Measurements from ENCODE around the gene PAX8. TPM values are rescaled to one million over a fixed set of nuclear protein-coding genes. Genes with fewer than 3 reads are reported as not detected.

The PAX8 gene
- total and polyA plus RNA-seq, 2 of the 13 experiments (the other 11 are each of a cell fraction or from before 2014, with no cell fraction given) = 1.5 to 8.8 TPM

DNA sequence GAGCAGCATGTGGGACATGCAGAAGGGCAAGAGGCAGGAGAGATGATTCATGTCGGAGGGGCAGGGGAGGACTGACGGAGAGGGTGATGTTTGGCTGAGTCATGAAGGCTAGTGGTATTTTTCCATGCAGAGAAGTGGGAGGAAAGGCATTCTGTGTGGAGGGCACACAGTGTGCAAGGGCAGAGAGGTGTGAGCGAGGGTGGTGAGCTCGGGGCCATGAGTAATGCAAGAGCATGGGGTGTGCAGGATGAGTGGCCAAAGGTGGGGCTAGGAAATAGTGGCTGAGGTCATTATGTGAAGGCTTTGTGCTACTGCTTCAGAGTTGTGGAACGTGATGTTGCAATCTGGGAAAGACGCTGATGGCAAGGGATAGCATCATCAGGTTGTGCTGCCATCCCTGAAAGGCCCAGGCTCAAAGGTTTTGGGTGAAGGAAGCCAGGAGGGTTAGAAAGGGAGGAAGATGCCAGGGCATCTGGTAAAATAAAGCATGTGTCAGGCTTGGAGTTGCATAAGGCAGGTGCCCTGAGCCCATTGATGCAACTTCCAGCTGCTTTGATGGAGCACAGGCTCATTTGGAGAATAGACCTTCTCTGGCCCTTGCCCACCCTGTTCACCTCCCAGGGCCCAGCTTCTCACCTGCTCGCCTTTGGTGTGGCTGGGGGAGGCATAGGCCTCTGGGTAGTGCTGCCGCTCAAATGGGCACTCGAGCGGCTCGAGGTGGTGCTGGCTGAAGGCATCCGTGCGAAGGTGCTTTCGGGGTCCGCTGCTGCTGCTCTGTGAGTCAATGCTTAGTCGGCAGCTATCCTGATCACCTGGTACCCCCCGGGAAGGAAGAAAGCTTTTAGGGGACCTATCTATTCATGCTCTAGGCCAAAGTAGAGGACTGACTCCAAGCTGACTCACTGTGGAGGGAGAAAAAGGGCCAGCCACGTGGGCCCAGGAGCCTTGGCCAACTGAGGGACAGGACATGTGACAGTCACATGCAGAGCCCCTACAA, 37.5 kb downstream of the PAX8 start (continued):
- TF ChIP-seq, protein P1, sequence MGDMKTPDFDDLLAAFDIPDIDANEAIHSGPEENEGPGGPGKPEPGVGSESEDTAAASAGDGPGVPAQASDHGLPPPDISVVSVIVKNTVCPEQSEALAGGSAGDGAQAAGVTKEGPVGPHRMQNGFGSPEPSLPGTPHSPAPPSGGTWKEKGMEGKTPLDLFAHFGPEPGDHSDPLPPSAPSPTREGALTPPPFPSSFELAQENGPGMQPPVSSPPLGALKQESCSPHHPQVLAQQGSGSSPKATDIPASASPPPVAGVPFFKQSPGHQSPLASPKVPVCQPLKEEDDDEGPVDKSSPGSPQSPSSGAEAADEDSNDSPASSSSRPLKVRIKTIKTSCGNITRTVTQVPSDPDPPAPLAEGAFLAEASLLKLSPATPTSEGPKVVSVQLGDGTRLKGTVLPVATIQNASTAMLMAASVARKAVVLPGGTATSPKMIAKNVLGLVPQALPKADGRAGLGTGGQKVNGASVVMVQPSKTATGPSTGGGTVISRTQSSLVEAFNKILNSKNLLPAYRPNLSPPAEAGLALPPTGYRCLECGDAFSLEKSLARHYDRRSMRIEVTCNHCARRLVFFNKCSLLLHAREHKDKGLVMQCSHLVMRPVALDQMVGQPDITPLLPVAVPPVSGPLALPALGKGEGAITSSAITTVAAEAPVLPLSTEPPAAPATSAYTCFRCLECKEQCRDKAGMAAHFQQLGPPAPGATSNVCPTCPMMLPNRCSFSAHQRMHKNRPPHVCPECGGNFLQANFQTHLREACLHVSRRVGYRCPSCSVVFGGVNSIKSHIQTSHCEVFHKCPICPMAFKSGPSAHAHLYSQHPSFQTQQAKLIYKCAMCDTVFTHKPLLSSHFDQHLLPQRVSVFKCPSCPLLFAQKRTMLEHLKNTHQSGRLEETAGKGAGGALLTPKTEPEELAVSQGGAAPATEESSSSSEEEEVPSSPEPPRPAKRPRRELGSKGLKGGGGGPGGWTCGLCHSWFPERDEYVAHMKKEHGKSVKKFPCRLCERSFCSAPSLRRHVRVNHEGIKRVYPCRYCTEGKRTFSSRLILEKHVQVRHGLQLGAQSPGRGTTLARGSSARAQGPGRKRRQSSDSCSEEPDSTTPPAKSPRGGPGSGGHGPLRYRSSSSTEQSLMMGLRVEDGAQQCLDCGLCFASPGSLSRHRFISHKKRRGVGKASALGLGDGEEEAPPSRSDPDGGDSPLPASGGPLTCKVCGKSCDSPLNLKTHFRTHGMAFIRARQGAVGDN (CRISPR knock-in tag; IDR thresholded peaks at IDR 0.05) = peak; percentile 53
- TF ChIP-seq ZNF614 (CRISPR knock-in tag; IDR thresholded peaks at IDR 0.05; ENCODE audit: borderline replicate concordance) = peak; percentile 16; the same call in 1 of the 2 replicates
- TF ChIP-seq SOX5 (CRISPR knock-in tag; IDR thresholded peaks at IDR 0.05; ENCODE audit: borderline replicate concordance) = peak; percentile 57; the same call in 1 of the 2 replicates
- TF ChIP-seq FOXK2 (IDR thresholded peaks at IDR 0.05) = peak; percentile 34; the same call in 1 of the 2 replicates
- TF ChIP-seq HOXD1 (CRISPR knock-in tag; IDR thresholded peaks at IDR 0.05) = no peak
- peak; percentile 67; the same call in 1 of the 2 replicates for TF ChIP-seq ZNF605 (CRISPR knock-in tag; IDR thresholded peaks at IDR 0.05)
- TF ChIP-seq GATAD2A (CRISPR knock-in tag; IDR thresholded peaks at IDR 0.05) = peak; percentile 65
- TF ChIP-seq, protein P2, sequence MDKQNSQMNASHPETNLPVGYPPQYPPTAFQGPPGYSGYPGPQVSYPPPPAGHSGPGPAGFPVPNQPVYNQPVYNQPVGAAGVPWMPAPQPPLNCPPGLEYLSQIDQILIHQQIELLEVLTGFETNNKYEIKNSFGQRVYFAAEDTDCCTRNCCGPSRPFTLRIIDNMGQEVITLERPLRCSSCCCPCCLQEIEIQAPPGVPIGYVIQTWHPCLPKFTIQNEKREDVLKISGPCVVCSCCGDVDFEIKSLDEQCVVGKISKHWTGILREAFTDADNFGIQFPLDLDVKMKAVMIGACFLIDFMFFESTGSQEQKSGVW (CRISPR knock-in tag; IDR thresholded peaks at IDR 0.05; ENCODE audit: borderline replicate concordance) = no peak
- TF ChIP-seq MAFK (conservative IDR thresholded peaks at IDR 0.05 in 1 of 2, IDR thresholded peaks at IDR 0.05 in 1 of 2; ENCODE audit: low read length in 2 of 2) = peak; percentile 75 to 93
- TF ChIP-seq, protein P3, sequence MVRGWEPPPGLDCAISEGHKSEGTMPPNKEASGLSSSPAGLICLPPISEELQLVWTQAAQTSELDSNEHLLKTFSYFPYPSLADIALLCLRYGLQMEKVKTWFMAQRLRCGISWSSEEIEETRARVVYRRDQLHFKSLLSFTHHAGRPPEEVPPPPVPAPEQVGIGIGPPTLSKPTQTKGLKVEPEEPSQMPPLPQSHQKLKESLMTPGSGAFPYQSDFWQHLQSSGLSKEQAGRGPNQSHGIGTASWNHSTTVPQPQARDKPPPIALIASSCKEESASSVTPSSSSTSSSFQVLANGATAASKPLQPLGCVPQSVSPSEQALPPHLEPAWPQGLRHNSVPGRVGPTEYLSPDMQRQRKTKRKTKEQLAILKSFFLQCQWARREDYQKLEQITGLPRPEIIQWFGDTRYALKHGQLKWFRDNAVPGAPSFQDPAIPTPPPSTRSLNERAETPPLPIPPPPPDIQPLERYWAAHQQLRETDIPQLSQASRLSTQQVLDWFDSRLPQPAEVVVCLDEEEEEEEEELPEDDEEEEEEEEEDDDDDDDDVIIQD (CRISPR knock-in tag; IDR thresholded peaks at IDR 0.05; ENCODE audit: low read depth) = peak; percentile 68
- peak; percentile 76; the same call in 1 of the 2 replicates for TF ChIP-seq CBX5 (CRISPR knock-in tag; IDR thresholded peaks at IDR 0.05; ENCODE audit: borderline replicate concordance)
- TF ChIP-seq, protein P4, sequence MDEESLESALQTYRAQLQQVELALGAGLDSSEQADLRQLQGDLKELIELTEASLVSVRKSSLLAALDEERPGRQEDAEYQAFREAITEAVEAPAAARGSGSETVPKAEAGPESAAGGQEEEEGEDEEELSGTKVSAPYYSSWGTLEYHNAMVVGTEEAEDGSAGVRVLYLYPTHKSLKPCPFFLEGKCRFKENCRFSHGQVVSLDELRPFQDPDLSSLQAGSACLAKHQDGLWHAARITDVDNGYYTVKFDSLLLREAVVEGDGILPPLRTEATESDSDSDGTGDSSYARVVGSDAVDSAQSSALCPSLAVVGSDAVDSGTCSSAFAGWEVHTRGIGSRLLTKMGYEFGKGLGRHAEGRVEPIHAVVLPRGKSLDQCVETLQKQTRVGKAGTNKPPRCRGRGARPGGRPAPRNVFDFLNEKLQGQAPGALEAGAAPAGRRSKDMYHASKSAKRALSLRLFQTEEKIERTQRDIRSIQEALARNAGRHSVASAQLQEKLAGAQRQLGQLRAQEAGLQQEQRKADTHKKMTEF (CRISPR knock-in tag; IDR thresholded peaks at IDR 0.05) = 0 out of 2 replicates have a peak, but pooled peaks have one; percentile 46
- TF ChIP-seq, protein P5, sequence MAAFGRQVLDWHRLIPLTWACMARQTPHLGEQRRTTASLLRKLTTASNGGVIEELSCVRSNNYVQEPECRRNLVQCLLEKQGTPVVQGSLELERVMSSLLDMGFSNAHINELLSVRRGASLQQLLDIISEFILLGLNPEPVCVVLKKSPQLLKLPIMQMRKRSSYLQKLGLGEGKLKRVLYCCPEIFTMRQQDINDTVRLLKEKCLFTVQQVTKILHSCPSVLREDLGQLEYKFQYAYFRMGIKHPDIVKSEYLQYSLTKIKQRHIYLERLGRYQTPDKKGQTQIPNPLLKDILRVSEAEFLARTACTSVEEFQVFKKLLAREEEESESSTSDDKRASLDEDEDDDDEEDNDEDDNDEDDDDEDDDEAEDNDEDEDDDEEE (CRISPR knock-in tag; IDR thresholded peaks at IDR 0.05) = no peak
- no peak for TF ChIP-seq EEA1 (CRISPR knock-in tag; IDR thresholded peaks at IDR 0.05; ENCODE audit: borderline replicate concordance)
- TF ChIP-seq, protein P6, sequence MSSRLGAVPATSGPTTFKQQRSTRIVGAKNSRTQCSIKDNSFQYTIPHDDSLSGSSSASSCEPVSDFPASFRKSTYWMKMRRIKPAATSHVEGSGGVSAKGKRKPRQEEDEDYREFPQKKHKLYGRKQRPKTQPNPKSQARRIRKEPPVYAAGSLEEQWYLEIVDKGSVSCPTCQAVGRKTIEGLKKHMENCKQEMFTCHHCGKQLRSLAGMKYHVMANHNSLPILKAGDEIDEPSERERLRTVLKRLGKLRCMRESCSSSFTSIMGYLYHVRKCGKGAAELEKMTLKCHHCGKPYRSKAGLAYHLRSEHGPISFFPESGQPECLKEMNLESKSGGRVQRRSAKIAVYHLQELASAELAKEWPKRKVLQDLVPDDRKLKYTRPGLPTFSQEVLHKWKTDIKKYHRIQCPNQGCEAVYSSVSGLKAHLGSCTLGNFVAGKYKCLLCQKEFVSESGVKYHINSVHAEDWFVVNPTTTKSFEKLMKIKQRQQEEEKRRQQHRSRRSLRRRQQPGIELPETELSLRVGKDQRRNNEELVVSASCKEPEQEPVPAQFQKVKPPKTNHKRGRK (CRISPR knock-in tag; IDR thresholded peaks at IDR 0.05) = no peak
- TF ChIP-seq, protein P7, sequence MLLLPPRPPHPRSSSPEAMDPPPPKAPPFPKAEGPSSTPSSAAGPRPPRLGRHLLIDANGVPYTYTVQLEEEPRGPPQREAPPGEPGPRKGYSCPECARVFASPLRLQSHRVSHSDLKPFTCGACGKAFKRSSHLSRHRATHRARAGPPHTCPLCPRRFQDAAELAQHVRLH (CRISPR knock-in tag; IDR thresholded peaks at IDR 0.05; ENCODE audit: borderline replicate concordance, low read depth) = peak; percentile 70; the same call in 1 of the 2 replicates
